ENCODE results near the gene IL7R.
"Not testable (repeated sequence)": the region's sequence is repeated elsewhere in the genome, so short reads cannot be mapped to it uniquely, and the experiment has no call there.

The IL7R gene

GRCh38 chr5:35855187-35855586, 1.5 kb upstream of the IL7R start:
- in situ Hi-C loops (cut with MboI; ENCODE audit: low sequenced_read_pairs, unreplicated experiment), result no loop called here
- no peak for TF ChIP-seq CTCF (IDR thresholded peaks at IDR 0.05; ENCODE audit: borderline replicate concordance, control extremely low read depth, extremely low read depth, insufficient read depth, missing control alignments)
- DNase-seq (ENCODE audit: low spot score), result no peak

GRCh38 chr5:35856186-35856764, 416 bp upstream of the IL7R start:
- in situ Hi-C loops (cut with MboI; ENCODE audit: low sequenced_read_pairs, unreplicated experiment); DNase-seq (ENCODE audit: low spot score): not testable (repeated sequence)

GRCh38 chr5:35857606-35858205, 1.0 kb downstream of the IL7R start:
- TF ChIP-seq CTCF (IDR thresholded peaks at IDR 0.05; ENCODE audit: borderline replicate concordance, control extremely low read depth, extremely low read depth, insufficient read depth, missing control alignments), result no peak
- in situ Hi-C loops (cut with MboI; ENCODE audit: low sequenced_read_pairs, unreplicated experiment), result no loop called here
- DNase-seq (ENCODE audit: low spot score), result no peak

GRCh38 chr5:35859101-35859661, 2.5 kb downstream of the IL7R start:
- no peak for TF ChIP-seq CTCF (IDR thresholded peaks at IDR 0.05; ENCODE audit: borderline replicate concordance, control extremely low read depth, extremely low read depth, insufficient read depth, missing control alignments)
- in situ Hi-C loops (cut with MboI; ENCODE audit: low sequenced_read_pairs, unreplicated experiment), result no loop called here
- no peak for DNase-seq (ENCODE audit: low spot score)

- in situ Hi-C loops (cut with MboI; ENCODE audit: low sequenced_read_pairs, unreplicated experiment), result no loop called here
Measured at GRCh38 chr5:35860686-35861085, 4.0 kb downstream of the IL7R start.

GRCh38 chr5:35861718-35862117, 5.0 kb downstream of the IL7R start:
- TF ChIP-seq CTCF (IDR thresholded peaks at IDR 0.05; ENCODE audit: borderline replicate concordance, control extremely low read depth, extremely low read depth, insufficient read depth, missing control alignments), result no peak
- in situ Hi-C loops (cut with MboI; ENCODE audit: low sequenced_read_pairs, unreplicated experiment), result no loop called here
- no peak for DNase-seq (ENCODE audit: low spot score)

More at GRCh38 chr5:35860686-35861085, 4.0 kb downstream of the IL7R start:
- no peak for TF ChIP-seq CTCF (IDR thresholded peaks at IDR 0.05; ENCODE audit: borderline replicate concordance, control extremely low read depth, extremely low read depth, insufficient read depth, missing control alignments)
- no peak for DNase-seq (ENCODE audit: low spot score)

GRCh38 chr5:35862126-35862525, 5.4 kb downstream of the IL7R start:
- no peak for TF ChIP-seq CTCF (IDR thresholded peaks at IDR 0.05; ENCODE audit: borderline replicate concordance, control extremely low read depth, extremely low read depth, insufficient read depth, missing control alignments)
- no peak for DNase-seq (ENCODE audit: low spot score)
- in situ Hi-C loops (cut with MboI; ENCODE audit: low sequenced_read_pairs, unreplicated experiment), result no loop called here

All from GM13976 (cell line).